OCI-LY7 (cell line): ENCODE data around the gene FBH1. TPM values are rescaled to one million over a fixed set of nuclear protein-coding genes. Genes with fewer than 3 reads are reported as not detected.

Experiments
- BruUV-seq: library from RNA; stranded (reverse); fragments of 400-500 nt; replicated peaks from 2 replicates; lab custom pipeline; 2021; lab: Mats Ljungman, UMichigan
- CTCF ChIA-PET: fragments of 300-600 bp; sonication (Branson Sonifier 250); formaldehyde crosslinking; loops from one replicate; lab custom pipeline; 2022; ENCODE audit warnings: antibody characterized with exemption; ENCODE audit not compliant: unreplicated experiment; lab: Charles Lee
- POLR2A ChIA-PET: fragments of 300-600 bp; sonication (Branson Sonifier 250); formaldehyde crosslinking; loops from one replicate; lab custom pipeline; 2022; ENCODE audit warnings: antibody characterized with exemption; lab: Charles Lee
- DNase-seq: peaks from one replicate; pipeline ENCODE4 v3.0.0-alpha.2; 2015; ENCODE audit warnings: low spot score
- H2AFZ ChIP-seq: fragments of 200-600 bp; sonication (generic), shearing (Covaris generic); 2 replicates; pipeline ENCODE4 v1.6.1; 2014; ENCODE audit warnings: mild to moderate bottlenecking, antibody characterized with exemption, low read length, moderate library complexity
- H3K27ac ChIP-seq: fragments of 200-600 bp; sonication (generic); 2 replicates; pipeline ENCODE4 v1.5.1; 2014; ENCODE audit warnings: mixed run types, low read depth, mild to moderate bottlenecking, moderate library complexity, low read length, inconsistent platforms; ENCODE audit not compliant: poor library complexity, severe bottlenecking
- H3K36me3 ChIP-seq: fragments of 200-600 bp; sonication (generic); 2 replicates; pipeline ENCODE4 v1.6.1; 2014; ENCODE audit warnings: mild to moderate bottlenecking, antibody characterized with exemption, low read length, moderate library complexity, mixed read lengths; ENCODE audit not compliant: insufficient read depth
- H3K4me1 ChIP-seq: fragments of 200-600 bp; sonication (generic); 2 replicates; pipeline ENCODE4 v1.5.1; 2014; ENCODE audit warnings: mild to moderate bottlenecking, low read length; ENCODE audit not compliant: insufficient read depth, poor library complexity, severe bottlenecking
- H3K4me2 ChIP-seq: fragments of 200-600 bp; sonication (generic); 2 replicates; pipeline ENCODE4 v1.6.1; 2014; ENCODE audit warnings: mild to moderate bottlenecking, low read length
- H3K4me3 ChIP-seq: fragments of 200-600 bp; sonication (generic); 2 replicates; pipeline ENCODE4 v1.5.1; 2014; ENCODE audit warnings: mild to moderate bottlenecking, low read depth, low read length; ENCODE audit not compliant: poor library complexity, severe bottlenecking
- H3K79me2 ChIP-seq: fragments of 200-600 bp; sonication (generic); 2 replicates; pipeline ENCODE4 v1.6.1; 2016; ENCODE audit warnings: low read depth, mild to moderate bottlenecking, low read length, moderate library complexity, mixed read lengths; ENCODE audit not compliant: insufficient read depth
- H3K9me2 ChIP-seq: fragments of 200-600 bp; sonication (generic); 2 replicates; pipeline ENCODE4 v1.6.1; 2016; ENCODE audit warnings: mild to moderate bottlenecking, low read length, mixed read lengths; ENCODE audit not compliant: insufficient read depth
- H3K9me3 ChIP-seq: fragments of 200-600 bp; sonication (generic); 2 replicates; pipeline ENCODE4 v1.6.1; 2014; ENCODE audit warnings: mild to moderate bottlenecking, mixed run types, low read length, mixed read lengths
- H4K20me1 ChIP-seq: fragments of 200-600 bp; sonication (generic); 2 replicates; pipeline ENCODE4 v1.6.1; 2014; ENCODE audit warnings: mild to moderate bottlenecking, antibody characterized with exemption, low read length, moderate library complexity, mixed read lengths; ENCODE audit not compliant: insufficient read depth
- CTCF ChIP-seq: fragments of 200-600 bp; sonication (generic); conservative IDR thresholded peaks from 2 replicates; pipeline ENCODE4 v1.5.1; 2014; ENCODE audit warnings: mild to moderate bottlenecking, antibody characterized with exemption, low read length, moderate library complexity, mixed read lengths
- EZH2phosphoT487 ChIP-seq: fragments of 200-600 bp; sonication (generic); IDR thresholded peaks from 2 replicates; pipeline ENCODE4 v1.6.1; 2018; ENCODE audit warnings: low read depth, borderline replicate concordance, mild to moderate bottlenecking, mixed run types, antibody characterized with exemption, low read length, moderate library complexity, mixed read lengths
- intact Hi-C: fragments of 100-400 bp; cut with micrococcal nuclease; formaldehyde crosslinking; loops from one replicate; pipeline ENCODE4 v1.10.0; 2022; ENCODE audit not compliant: unreplicated experiment
- total RNA-seq, 2 experiments: library from RNA; depleted of rRNA in 1 of 2; stranded (reverse); fragments of >200 nt in 1 of 2; shearing (Covaris generic) in 1 of 2; gene quantifications; 2 replicates each; pipeline ENCODE4 v1.2.3, GENCODE V29; 2014 to 2022

Gene FBH1
- total RNA-seq, 2 experiments from 2014 or later = 58.1 to 65.6 TPM

GRCh38 chr10:5894403-5894802, 4.4 kb downstream of the FBH1 start:
- Histone ChIP-seq H3K4me3 (no peak overlapping the region), H3K79me2 (peaks cover 28% of the 10 kb centered on the region), H2AFZ (no peak overlapping the region), H3K27ac (no peak overlapping the region), H3K36me3 (peaks cover 59% of the 10 kb centered on the region), H3K9me2 (no peaks in the 10 kb centered on the region), H3K9me3 (no peaks in the 10 kb centered on the region), H3K4me2 (no peak overlapping the region), H4K20me1 (no peaks in the 10 kb centered on the region), H3K4me1 (peaks cover 28% of the 10 kb centered on the region)
- BruUV-seq = no TSS peak
- POLR2A ChIA-PET = interaction anchor here (0.6 to 1.6 kb wide), 8 partner anchors 8 to 708 kb away, joined by 3 to 9 read pairs (median 3); no protein-coding TSS in a partner anchor
- intact Hi-C loops = loop anchor here (5.0 kb wide), 1 partner anchor 193 kb away; the partner anchor contains the start of gene RBM17
- no peak for TF ChIP-seq CTCF
- no peak for TF ChIP-seq EZH2phosphoT487
- CTCF ChIA-PET = no interaction called here
- no peak for DNase-seq

GRCh38 chr10:5894873-5895272, 4.8 kb downstream of the FBH1 start:
- ChIA-PET POLR2A (interaction anchor here (0.6 to 1.6 kb wide), 4 partner anchors 9 to 708 kb away, joined by 3 to 9 read pairs (median 6); no protein-coding TSS in a partner anchor), CTCF (no interaction called here)
- no peaks in the 10 kb centered on the region for H3K9me2 ChIP-seq
- H4K20me1 ChIP-seq = no peaks in the 10 kb centered on the region
- TF ChIP-seq EZH2phosphoT487 = no peak
- no peak for TF ChIP-seq CTCF
- no peak overlapping the region for H3K4me3 ChIP-seq
- no peaks in the 10 kb centered on the region for H3K9me3 ChIP-seq
- no peak for DNase-seq
- no peak overlapping the region for H2AFZ ChIP-seq
- no peak overlapping the region for H3K27ac ChIP-seq
- intact Hi-C loops = loop anchor here (5.0 kb wide), 1 partner anchor 192 kb away; the partner anchor contains the start of gene RBM17
- peaks cover 28% of the 10 kb centered on the region for H3K79me2 ChIP-seq
- H3K4me2 ChIP-seq = no peak overlapping the region
- H3K4me1 ChIP-seq = peaks cover 28% of the 10 kb centered on the region
- peaks cover 59% of the 10 kb centered on the region for H3K36me3 ChIP-seq
- BruUV-seq = no TSS peak

- Histone ChIP-seq H3K36me3 (peaks cover 59% of the 10 kb centered on the region), H3K79me2 (peaks cover 28% of the 10 kb centered on the region), H3K9me3 (no peaks in the 10 kb centered on the region), H4K20me1 (no peaks in the 10 kb centered on the region), H3K4me2 (peak overlapping the region; percentile 45), H3K9me2 (no peaks in the 10 kb centered on the region), H3K27ac (peak overlapping the region; percentile 68), H3K4me3 (peak overlapping the region; percentile 3), H2AFZ (no peak overlapping the region), H3K4me1 (peaks cover 28% of the 10 kb centered on the region)
- no peak for TF ChIP-seq CTCF
- no peak for TF ChIP-seq EZH2phosphoT487
- no peak for DNase-seq
- BruUV-seq = no TSS peak
- POLR2A ChIA-PET = interaction anchor here (0.7 to 2.0 kb wide), 2 partner anchors 11 to 13 kb away, joined by 4 to 6 read pairs; no protein-coding TSS in a partner anchor
- CTCF ChIA-PET = no interaction called here
- intact Hi-C loops = no loop called here
Observed at GRCh38 chr10:5895365-5895764, 5.3 kb downstream of the FBH1 start.
